Hematopoietic multipotent progenitor cell (in vitro differentiated cells): ENCODE data around the gene SAFB2. TPM values are rescaled to one million over a fixed set of nuclear protein-coding genes. Genes with fewer than 3 reads are reported as not detected.
"Not testable (repeated sequence)": the region's sequence is repeated elsewhere in the genome, so short reads cannot be mapped to it uniquely, and the experiment has no call there.

ENCODE experiments used
- DNase-seq, 3 donors: peaks; one replicate each; pipeline ENCODE4 v3.0.0-alpha.2; 2011 to 2015; ENCODE audit warnings: low read depth in 2 of 3, low spot score in 2 of 3
- total RNA-seq: library from RNA; depleted of rRNA; stranded (reverse); fragments of >200 nt; gene quantifications from one replicate; pipeline ENCODE4 v1.2.3, GENCODE V29; 2012

SAFB2 gene
- total RNA-seq, 1 donor: 52.0 TPM

GRCh38 chr19:5608766-5609165 is 13.8 kb downstream of the SAFB2 start:
- DNase-seq: not testable (repeated sequence)

- no peak for DNase-seq
These were observed 14.3 kb downstream of the SAFB2 start for GRCh38 chr19:5608291-5608690.

- DNase-seq: no peak
These were observed 15.0 kb downstream of the SAFB2 start for GRCh38 chr19:5607318-5608275.

- DNase-seq: no peak
These were observed 17.2 kb downstream of the SAFB2 start for GRCh38 chr19:5605362-5605761.

GRCh38 chr19:5603626-5604025 is 18.9 kb downstream of the SAFB2 start:
- no peak for DNase-seq

GRCh38 chr19:5600797-5601196 is 21.8 kb downstream of the SAFB2 start:
- DNase-seq: no peak

GRCh38 chr19:5595745-5596144 is 26.8 kb downstream of the SAFB2 start:
- no peak for DNase-seq

GRCh38 chr19:5595129-5595528 is 27.4 kb downstream of the SAFB2 start:
- DNase-seq: no peak

- no peak for DNase-seq
These were observed 28.0 kb downstream of the SAFB2 start for GRCh38 chr19:5594521-5594950.

- no peak for DNase-seq
These were observed 29.0 kb downstream of the SAFB2 start for GRCh38 chr19:5593343-5594255.

- no peak for DNase-seq
These were observed 29.8 kb downstream of the SAFB2 start for GRCh38 chr19:5592531-5593342.

GRCh38 chr19:5591476-5591875 is 31.1 kb downstream of the SAFB2 start:
- DNase-seq: no peak

GRCh38 chr19:5590865-5591154 is 31.8 kb downstream of the SAFB2 start:
- no peak for DNase-seq

GRCh38 chr19:5590151-5590864 is 32.3 kb downstream of the SAFB2 start:
- DNase-seq: no peak

- DNase-seq: no peak
These were observed 33.5 kb downstream of the SAFB2 start for GRCh38 chr19:5588906-5589676.

- DNase-seq: no peak
These were observed 34.1 kb downstream of the SAFB2 start for GRCh38 chr19:5588441-5588840.

- no peak for DNase-seq
These were observed 34.9 kb downstream of the SAFB2 start for GRCh38 chr19:5587661-5588060.

GRCh38 chr19:5587071-5587455 is 35.5 kb downstream of the SAFB2 start:
- no peak for DNase-seq

GRCh38 chr19:5586300-5587070 is 36.1 kb downstream of the SAFB2 start:
- peak in 2 of 3 donors; percentile 15 to 18 for DNase-seq
